GM12864 (cell line): Measurements from ENCODE around the gene MCM10.

ENCODE experiments used
- DNase-seq: peaks from one replicate; pipeline ENCODE4 v3.0.0-alpha.2; 2011; ENCODE audit warnings: low read depth
- H3K4me3 ChIP-seq: 2 replicates; pipeline ENCODE4 v1.5.1; 2011; ENCODE audit warnings: mild to moderate bottlenecking, low read depth, low read length, control low read depth
- CTCF ChIP-seq: IDR thresholded peaks from 2 replicates; pipeline ENCODE4 v1.5.1; 2011; ENCODE audit warnings: low read depth, mild to moderate bottlenecking, moderate library complexity, low read length, control low read depth, inconsistent platforms; ENCODE audit errors: missing control alignments

Gene MCM10

DNA sequence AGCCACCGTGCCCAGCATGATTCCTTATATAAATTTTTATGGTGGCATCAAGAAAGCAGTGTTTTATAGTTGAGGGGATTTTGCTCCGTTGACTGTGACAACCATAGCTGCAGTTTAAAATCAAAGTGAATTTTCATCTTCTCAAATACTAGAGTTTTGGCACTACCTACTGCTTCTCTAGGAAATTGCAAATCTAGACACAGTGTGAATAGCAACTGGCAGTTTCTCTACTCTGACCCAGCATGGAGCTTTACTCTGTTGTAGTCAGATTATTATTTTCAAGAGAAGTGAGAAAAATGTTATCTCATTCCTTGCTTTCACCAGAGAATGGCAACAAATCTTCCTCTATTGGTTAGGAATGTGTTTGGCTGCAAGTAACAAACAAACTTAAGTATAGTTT, 22.9 kb downstream of the MCM10 start:
- no peak for DNase-seq
- no peak overlapping the region for H3K4me3 ChIP-seq
- TF ChIP-seq CTCF: no peak

DNA sequence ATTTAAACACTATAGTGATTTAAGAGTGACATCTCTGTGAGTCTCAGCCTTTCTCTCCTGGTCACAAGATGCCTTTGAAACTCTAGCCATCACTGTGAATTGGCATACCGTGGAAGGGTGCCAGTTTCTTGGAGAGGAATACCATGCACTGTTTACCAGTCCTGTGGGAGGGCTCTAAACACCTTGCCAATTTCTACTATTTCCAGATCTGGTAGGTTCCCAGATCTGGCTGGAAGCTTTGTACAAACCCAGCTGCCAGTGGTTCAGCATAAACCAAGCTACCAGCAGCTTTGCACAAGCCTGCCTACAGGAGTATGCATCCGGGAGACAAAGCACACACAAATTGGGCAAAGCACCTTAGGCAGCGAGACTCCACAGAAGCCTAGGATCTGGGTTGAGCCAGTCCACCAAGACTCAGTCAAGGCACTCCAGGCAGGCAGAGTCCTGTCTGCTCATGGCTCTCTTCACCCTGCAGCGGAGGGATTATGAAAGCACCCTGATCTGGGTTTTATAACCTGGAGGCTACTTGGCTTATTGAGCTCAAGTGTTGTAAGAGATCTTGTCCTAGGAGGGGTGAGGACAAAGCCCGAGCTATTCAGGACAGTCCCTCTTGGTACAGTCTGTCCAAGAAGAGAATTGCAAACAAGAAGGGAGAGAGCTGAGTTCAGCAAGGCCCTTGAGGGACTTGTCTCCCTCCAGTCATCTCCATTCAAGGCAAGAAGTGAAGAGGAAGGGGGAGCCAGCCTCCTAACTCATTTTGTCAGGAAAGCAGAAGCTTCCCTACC, 23.6 kb downstream of the MCM10 start:
- no peak overlapping the region for H3K4me3 ChIP-seq
- TF ChIP-seq CTCF: no peak
- no peak for DNase-seq

- H3K4me3 ChIP-seq: no peak overlapping the region
- no peak for TF ChIP-seq CTCF
- DNase-seq: no peak
These were observed 25.8 kb downstream of the MCM10 start for GRCh38 chr10:13187135-13187534.

GRCh38 chr10:13188593-13188992, 27.2 kb downstream of the MCM10 start:
- H3K4me3 ChIP-seq: no peak overlapping the region
- no peak for TF ChIP-seq CTCF
- DNase-seq: no peak

GRCh38 chr10:13189961-13190360, 28.6 kb downstream of the MCM10 start:
- TF ChIP-seq CTCF: no peak
- no peak for DNase-seq
- no peak overlapping the region for H3K4me3 ChIP-seq

GRCh38 chr10:13190816-13191215, 29.5 kb downstream of the MCM10 start:
- TF ChIP-seq CTCF: no peak
- no peak for DNase-seq
- H3K4me3 ChIP-seq: no peak overlapping the region

DNA sequence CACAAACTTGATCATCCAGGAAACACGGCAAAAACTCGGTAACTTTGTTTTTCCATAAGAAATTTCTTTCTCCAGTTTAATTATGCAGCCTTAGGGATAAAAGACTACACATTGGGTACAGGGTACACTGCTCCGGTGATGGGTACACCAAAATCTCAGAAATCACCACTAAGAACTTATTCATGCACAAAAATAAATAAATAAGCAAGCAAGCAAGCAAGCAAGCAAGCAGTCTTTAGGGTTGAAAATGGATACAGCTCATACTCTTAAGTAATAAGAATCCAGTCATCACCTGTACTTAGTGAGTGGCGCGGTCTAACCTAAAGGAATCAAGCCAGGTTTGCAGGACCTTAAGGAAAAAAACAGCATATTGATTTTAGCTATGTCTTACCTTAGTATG, 30.0 kb downstream of the MCM10 start:
- no peak for TF ChIP-seq CTCF

More for the DNA sequence above, 30.0 kb downstream of the MCM10 start:
- H3K4me3 ChIP-seq: no peak overlapping the region
- DNase-seq: no peak
